T-helper 1 cell treated with Interleukin-12 subunit alpha and Interleukin-12 subunit beta and Interleukin-4 antibody, amounts not matched to agents 30 μg/mL and 1 μg/mL, for 36 hours (primary cell): ENCODE results near the gene GRK1.
"Not testable (repeated sequence)": the region's sequence is repeated elsewhere in the genome, so short reads cannot be mapped to it uniquely, and the experiment has no call there.

ENCODE experiments used
- H3K27ac Mint-ChIP-seq: one replicate; pipeline ENCODE4 v1.8.0; 2021; ENCODE audit warnings: mild to moderate bottlenecking, mixed read lengths
- H3K27me3 Mint-ChIP-seq: one replicate; pipeline ENCODE4 v1.8.0; 2021; ENCODE audit warnings: low read depth, mixed read lengths
- H3K36me3 Mint-ChIP-seq: one replicate; pipeline ENCODE4 v1.8.0; 2021; ENCODE audit warnings: low read depth, mixed read lengths
- H3K4me1 Mint-ChIP-seq: one replicate; pipeline ENCODE4 v1.8.0; 2021; ENCODE audit warnings: low read depth, mixed read lengths
- H3K4me3 Mint-ChIP-seq: one replicate; pipeline ENCODE4 v1.8.0; 2021; ENCODE audit warnings: mild to moderate bottlenecking, moderate library complexity, mixed read lengths
- H3K9me3 Mint-ChIP-seq: one replicate; pipeline ENCODE4 v1.8.0; 2021; ENCODE audit warnings: mixed read lengths

The GRK1 gene

DNA sequence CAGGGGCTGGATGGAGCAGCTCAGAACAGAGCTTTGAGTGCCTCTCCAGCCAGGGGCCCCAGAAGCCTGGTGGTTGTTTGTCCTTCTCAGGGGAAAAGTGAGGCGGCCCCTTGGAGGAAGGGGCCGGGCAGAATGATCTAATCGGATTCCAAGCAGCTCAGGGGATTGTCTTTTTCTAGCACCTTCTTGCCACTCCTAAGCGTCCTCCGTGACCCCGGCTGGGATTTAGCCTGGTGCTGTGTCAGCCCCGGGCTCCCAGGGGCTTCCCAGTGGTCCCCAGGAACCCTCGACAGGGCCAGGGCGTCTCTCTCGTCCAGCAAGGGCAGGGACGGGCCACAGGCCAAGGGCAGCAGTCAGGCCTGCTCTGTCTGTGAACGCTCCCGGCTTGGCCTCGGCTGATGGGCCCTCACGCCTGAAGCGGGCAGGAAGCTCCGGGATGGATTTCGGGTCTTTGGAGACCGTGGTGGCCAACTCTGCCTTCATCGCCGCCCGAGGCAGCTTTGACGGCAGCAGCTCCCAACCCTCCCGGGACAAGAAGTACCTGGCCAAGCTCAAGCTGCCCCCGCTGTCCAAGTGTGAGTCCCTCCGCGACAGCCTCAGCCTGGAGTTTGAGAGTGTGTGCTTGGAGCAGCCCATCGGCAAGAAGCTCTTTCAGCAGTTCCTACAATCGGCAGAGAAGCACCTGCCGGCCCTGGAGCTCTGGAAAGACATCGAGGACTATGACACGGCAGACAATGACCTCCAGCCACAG lies at the start of gene GRK1:
TSS of gene GRK1 (plus strand) at position 269 of the 751 bp plus-strand sequence. CDS start at position 437, 168 bp downstream.
- no peak within 1 kb of the TSS for H3K4me3 Mint-ChIP-seq
- H3K27me3 Mint-ChIP-seq = peaks cover 8% of the 10 kb centered on the region
- no peaks in the 10 kb centered on the region for H3K36me3 Mint-ChIP-seq
- H3K4me1 Mint-ChIP-seq = no peaks in the 10 kb centered on the region
- H3K9me3 Mint-ChIP-seq = peaks cover 1% of the 10 kb centered on the region
- H3K27ac Mint-ChIP-seq = no peak within 1 kb of the TSS

DNA sequence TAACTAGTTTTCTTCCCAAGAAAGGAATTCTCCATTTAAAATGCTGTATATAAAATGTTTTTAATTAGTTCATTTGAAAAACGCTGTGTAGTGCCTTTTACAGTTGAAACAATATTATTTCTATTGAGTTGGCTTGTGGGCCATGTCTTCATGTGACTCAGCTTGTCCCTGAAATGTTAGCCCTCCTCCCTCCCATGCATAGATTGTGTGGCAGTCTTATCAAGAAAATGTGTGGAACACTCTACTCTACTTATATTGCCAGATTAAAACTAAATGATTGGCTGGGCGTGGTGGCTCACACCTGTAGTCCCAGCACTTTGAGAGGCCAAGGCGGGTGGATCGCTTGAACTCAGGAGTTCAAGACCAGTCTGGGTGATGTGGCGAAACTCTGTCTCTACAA lies 49.1 kb upstream of the GRK1 start:
- Mint-ChIP-seq H3K4me3 (no peak overlapping the region), H3K9me3 (no peaks in the 10 kb centered on the region), H3K36me3 (peaks cover 1% of the 10 kb centered on the region), H3K27ac (no peak overlapping the region), H3K4me1 (no peaks in the 10 kb centered on the region), H3K27me3 (no peaks in the 10 kb centered on the region)

DNA sequence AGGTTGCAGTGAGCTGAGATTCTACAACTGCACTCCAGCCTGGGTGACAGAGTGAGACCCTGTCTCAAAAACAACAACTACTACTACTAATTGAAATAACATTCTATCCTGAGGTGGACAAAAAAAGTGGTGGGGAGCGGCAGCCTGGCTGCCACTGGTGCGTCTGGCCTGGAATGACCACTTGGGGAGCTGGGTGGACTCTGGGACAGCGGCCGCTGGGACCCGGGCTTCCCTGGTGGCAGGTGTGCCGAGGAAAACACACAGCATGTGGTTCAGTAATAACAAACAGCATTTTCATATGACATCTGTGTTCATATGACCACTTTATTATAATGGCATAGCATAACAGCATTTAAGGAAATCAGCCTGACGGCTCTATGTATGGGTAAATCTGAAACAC lies 48.6 kb upstream of the GRK1 start:
- no peak overlapping the region for H3K27ac Mint-ChIP-seq
- no peaks in the 10 kb centered on the region for H3K9me3 Mint-ChIP-seq
- H3K36me3 Mint-ChIP-seq = peaks cover 1% of the 10 kb centered on the region
- no peaks in the 10 kb centered on the region for H3K27me3 Mint-ChIP-seq
- no peaks in the 10 kb centered on the region for H3K4me1 Mint-ChIP-seq
- no peak overlapping the region for H3K4me3 Mint-ChIP-seq

DNA sequence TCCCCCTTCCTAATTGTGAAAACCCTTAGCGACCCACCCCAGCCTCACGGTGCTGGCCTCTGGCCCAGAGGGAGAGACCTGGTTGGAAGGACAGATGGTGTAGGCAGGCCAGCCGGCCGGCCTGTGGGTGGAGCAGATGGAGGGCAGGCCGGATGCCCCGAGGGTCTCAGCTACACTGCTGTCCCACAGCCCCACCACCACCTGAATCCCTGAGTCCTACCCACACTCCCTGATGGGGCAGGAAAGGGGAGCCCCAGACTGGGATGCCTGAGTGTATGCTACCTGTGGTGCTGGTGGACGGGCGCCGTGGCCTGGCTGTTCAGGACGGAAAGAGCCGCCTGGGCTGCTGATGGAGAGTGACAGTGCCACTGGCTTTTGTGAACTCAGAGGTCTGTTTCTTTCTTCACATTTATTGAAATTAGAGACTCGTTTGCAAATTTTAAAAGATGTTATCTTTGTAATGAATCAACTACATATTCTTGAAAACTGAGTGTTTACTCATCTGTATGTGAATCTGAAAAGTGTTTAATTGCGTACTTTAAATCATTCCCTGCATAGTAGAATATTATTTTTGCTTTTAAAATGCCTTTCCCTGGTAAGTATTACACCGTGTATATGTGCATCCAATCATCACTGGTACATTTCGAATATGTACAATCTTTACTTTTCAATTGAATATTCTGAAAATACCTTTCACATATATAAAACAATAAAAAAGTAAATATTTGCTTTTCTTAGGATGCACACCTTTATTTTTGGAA lies 46.8 kb upstream of the GRK1 start:
- Mint-ChIP-seq H3K4me1 (no peaks in the 10 kb centered on the region), H3K36me3 (peaks cover 11% of the 10 kb centered on the region), H3K27me3 (no peaks in the 10 kb centered on the region), H3K27ac (no peak overlapping the region), H3K4me3 (no peak overlapping the region), H3K9me3 (no peaks in the 10 kb centered on the region)

DNA sequence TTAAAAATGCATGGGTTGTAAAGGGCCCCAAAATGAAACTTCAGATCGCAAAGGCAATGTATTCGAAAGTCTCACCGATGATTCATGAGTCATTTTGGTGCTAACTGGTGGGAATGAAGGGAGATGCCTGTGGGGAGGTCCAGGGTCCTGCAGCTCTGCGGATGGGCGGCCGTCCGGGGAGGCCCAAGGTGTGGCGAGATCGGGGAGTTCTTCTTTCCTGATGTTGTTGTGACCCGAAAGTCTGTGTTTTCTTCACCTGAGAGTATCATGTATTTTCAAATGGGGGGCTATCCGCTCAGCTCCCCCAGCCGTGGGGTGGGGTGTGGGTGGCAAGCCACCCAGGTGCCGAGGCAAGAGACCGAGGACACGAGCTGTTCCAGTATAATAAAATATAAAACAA lies 46.0 kb upstream of the GRK1 start:
- Mint-ChIP-seq H3K4me3 (no peak overlapping the region), H3K9me3 (no peaks in the 10 kb centered on the region), H3K36me3 (peaks cover 15% of the 10 kb centered on the region), H3K27ac (no peak overlapping the region), H3K27me3 (no peaks in the 10 kb centered on the region), H3K4me1 (no peaks in the 10 kb centered on the region)

DNA sequence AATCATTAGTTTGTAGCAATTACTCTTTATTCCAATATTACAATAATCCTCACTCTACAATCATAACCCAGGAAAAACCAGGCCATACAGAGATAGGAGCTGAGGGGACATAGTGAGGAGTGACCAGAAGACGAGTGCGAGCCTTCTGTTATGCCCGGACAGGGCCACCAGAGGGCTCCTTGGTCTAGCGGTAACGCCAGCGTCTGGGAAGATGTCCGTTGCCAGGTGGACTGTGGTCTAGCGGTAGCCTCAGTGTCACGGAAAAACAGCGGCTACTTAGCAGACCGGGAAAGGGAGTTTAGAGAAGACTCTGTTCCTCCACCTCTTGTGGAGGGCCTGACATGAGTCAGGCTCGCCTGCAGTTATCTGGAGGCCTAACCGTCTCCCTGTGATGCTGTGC lies 45.5 kb upstream of the GRK1 start:
- not testable (repeated sequence) for H3K27me3 Mint-ChIP-seq, H3K27ac Mint-ChIP-seq, H3K4me1 Mint-ChIP-seq, H3K4me3 Mint-ChIP-seq, H3K9me3 Mint-ChIP-seq
- peaks cover 16% of the 10 kb centered on the region for H3K36me3 Mint-ChIP-seq

DNA sequence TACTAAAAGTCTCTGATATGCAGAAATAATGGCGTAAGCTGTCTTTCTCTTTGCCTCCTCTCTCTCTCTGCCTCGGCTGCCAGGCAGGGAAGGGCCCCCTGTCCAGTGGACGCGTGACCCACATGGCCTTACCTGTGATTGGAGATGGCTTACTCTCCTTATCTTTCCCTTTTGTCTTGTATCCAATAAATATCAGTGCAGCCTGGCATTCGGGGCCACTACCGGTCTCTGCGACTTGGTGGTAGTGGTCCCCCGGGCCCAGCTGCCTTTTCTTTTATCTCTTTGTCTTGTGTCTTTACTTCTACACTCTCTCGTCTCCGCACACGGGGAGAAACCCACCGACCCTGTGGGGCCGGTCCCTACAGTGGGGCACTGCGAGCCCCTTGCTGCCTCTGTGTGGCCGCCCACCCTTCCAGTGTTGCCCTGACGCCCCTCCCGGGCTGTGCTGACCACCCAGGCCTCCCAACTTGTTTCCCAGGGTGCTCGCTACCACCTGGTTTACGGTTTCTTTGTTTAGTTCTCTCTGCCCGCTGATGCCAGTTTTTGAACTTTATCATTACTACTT lies 45.0 kb upstream of the GRK1 start:
- not testable (repeated sequence) for H3K27me3 Mint-ChIP-seq, H3K4me3 Mint-ChIP-seq, H3K27ac Mint-ChIP-seq, H3K9me3 Mint-ChIP-seq, H3K4me1 Mint-ChIP-seq
- peaks cover 16% of the 10 kb centered on the region for H3K36me3 Mint-ChIP-seq

DNA sequence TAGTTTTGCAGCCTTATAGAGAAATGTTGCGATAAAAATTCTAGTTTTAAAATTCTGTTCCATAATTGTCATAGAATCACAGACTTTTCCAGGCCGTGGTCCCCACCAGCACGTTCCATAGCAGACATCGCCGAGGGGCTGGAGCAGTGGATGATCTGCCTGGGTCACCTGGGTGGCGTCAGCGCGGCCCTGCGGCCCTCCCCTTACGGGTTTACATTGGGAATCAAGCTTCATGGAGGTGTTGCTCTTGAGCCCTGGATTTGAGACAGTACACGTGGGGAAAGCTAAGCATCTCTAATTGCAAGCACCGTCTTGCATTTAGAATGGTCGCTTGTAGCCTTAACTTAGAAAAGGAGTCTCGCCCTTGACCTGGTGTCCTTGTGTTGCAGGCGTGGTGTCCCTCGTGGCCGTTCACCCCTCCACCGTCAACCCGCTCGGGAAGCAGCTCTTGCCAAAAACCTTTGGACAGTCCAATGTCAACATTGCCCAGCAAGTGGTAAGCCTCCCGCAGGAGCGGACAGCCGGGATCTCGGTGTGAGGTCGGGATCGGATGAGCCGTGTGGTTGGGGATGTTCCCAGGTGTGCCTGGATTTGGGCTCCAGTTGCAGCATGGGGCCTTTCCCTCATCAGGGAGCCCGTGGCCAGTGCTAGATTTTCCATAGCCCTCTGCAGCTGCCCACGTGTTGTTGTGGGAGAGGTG lies 44.1 kb upstream of the GRK1 start:
- H3K4me1 Mint-ChIP-seq = no peaks in the 10 kb centered on the region
- H3K9me3 Mint-ChIP-seq = no peaks in the 10 kb centered on the region
- no peaks in the 10 kb centered on the region for H3K27me3 Mint-ChIP-seq
- H3K36me3 Mint-ChIP-seq = peaks cover 18% of the 10 kb centered on the region
- H3K27ac Mint-ChIP-seq = no peak overlapping the region
- no peak overlapping the region for H3K4me3 Mint-ChIP-seq

DNA sequence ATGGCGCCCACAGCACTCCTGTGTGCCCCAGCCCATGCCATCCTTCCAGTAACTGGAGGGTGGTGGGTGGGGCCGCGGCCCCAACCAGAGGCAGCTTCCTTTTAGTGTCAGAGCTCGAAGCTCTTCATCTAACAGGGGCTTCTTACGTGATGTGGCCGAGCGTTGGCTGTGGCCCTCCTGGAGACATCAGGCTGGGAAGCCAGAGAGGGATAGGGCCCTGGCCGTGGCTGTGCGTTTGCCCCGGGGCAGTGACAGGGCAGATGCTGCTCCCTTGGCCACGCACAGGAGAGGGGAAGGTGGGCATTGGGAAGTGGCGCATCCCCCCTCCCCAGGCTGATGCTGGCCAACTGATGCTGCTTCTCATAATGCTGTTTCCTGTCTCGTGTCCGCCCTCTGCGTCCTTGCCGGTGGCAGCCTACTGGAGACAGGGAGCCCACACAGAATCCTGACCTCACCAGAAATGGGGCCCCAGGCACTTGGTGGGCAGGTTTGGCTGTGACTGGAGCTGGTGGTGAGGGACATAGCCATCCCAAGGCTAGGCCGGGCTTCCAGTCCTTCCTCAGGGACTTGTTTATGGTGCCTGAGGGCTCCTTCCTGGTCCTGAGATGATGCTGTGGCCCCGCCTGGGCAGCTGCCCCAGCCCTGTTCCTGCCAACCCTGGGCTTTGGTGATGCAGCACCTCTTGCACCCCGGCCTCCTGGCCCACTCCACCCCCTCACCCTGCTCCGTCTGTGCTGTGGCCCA lies 43.4 kb upstream of the GRK1 start:
- H3K9me3 Mint-ChIP-seq = no peaks in the 10 kb centered on the region
- H3K27me3 Mint-ChIP-seq = no peaks in the 10 kb centered on the region
- H3K4me1 Mint-ChIP-seq = no peaks in the 10 kb centered on the region
- H3K27ac Mint-ChIP-seq = no peak overlapping the region
- H3K36me3 Mint-ChIP-seq = peaks cover 23% of the 10 kb centered on the region
- H3K4me3 Mint-ChIP-seq = no peak overlapping the region

DNA sequence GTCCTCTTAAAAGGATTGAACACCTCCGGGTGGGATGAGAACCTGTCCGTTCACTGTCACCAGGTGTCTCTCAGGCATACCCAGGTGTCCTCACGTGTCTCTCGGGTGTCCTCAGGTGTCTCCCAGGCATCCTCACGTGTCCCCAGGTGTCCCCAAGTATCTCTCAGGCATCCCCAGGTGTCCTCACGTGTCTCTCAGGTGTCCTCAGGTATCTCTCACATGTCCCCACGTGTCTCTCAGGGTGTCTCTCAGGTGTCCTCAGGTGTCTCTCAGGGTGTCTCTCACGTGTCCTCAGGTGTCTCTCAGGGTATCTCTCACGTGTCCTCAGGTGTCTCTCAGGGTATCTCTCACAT lies 42.8 kb upstream of the GRK1 start:
- no peaks in the 10 kb centered on the region for H3K4me1 Mint-ChIP-seq
- H3K27me3 Mint-ChIP-seq = no peaks in the 10 kb centered on the region
- no peaks in the 10 kb centered on the region for H3K9me3 Mint-ChIP-seq
- no peak overlapping the region for H3K27ac Mint-ChIP-seq
- no peak overlapping the region for H3K4me3 Mint-ChIP-seq
- H3K36me3 Mint-ChIP-seq = peaks cover 23% of the 10 kb centered on the region

DNA sequence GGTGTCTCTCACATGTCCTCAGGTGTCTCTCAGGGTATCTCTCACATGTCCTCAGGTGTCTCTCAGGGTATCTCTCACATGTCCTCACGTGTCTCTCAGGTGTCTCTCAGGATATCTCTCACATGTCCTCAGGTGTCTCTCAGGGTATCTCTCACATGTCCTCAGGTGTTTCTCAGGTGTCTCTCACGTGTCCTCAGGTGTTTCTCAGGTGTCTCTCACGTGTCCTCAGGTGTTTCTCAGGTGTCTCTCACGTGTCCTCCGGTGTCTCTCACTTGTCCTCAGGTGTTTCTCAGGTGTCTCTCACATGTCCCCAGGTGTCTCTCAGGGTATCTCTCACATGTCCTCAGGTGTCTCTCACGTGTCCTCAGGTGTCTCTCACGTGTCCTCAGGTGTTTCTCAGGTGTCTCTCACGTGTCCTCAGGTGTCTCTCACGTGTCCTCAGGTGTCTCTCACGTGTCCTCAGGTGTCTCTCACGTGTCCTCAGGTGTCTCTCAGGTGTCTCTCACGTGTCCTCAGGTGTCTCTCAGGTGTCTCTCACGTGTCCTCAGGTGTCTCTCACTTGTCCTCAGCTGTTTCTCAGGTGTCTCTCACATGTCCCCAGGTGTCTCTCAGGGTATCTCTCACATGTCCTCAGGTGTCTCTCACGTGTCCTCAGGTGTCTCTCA lies 42.2 kb upstream of the GRK1 start:
- not testable (repeated sequence) for H3K27ac Mint-ChIP-seq, H3K27me3 Mint-ChIP-seq, H3K4me3 Mint-ChIP-seq, H3K9me3 Mint-ChIP-seq, H3K4me1 Mint-ChIP-seq
- peaks cover 23% of the 10 kb centered on the region for H3K36me3 Mint-ChIP-seq

DNA sequence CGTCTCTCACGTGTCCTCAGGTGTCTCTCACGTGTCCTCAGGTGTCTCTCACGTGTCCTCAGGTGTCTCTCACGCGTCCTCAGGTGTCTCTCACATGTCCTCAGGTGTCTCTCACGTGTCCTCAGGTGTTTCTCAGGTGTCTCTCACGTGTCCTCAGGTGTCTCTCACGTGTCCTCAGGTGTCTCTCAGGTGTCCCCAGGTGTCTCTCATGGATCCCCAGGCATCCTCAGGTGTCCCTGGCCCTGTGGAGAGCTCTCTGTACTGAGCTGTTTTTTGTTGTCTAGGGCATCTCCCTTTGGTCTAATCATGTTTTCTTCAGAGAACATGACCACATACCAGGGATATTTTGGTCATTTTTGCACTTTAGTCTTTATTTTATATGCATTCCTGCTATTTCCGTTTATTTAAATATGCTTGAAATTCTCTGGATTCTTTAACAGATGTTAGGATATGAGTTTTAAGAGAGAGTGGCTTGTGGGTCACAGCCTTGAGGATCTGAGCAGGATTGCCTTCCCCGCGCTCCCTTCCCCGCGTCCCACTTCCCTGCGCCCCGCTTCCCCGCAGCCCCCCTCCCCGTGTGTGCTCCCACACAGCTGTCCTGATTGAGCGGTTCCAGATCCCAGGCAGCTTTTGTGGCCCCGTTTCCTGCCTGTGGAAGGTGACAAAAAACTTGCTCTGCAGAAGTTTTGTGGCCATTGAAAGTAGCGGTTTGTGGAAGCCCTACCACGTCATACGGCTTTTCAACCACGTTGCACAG lies 40.9 kb upstream of the GRK1 start:
- Mint-ChIP-seq H3K9me3 (no peaks in the 10 kb centered on the region), H3K4me3 (no peak overlapping the region), H3K27me3 (no peaks in the 10 kb centered on the region), H3K4me1 (no peaks in the 10 kb centered on the region), H3K36me3 (peaks cover 23% of the 10 kb centered on the region), H3K27ac (no peak overlapping the region)

DNA sequence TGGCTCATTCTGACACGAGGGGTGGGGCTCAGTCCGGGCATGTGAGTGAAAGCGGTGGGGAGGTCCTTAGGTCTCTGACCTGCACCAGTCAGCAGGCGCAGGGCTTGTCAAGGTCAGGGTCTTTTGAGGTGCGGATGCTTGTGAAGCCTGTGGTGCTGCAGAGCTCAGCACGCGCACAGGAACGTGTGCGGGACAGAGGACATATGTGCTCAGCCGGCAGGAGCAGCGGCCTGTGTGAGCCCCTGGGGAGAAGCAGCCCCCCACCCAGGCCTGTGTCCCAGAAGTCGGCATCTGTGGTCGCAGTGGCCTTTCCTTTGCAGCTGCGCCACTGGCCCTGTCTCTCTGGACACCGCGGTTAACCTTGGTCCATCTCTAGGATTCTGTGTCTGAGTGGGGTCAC lies 39.9 kb upstream of the GRK1 start:
- Mint-ChIP-seq H3K9me3 (no peaks in the 10 kb centered on the region), H3K36me3 (peaks cover 22% of the 10 kb centered on the region), H3K27ac (no peak overlapping the region), H3K4me1 (no peaks in the 10 kb centered on the region), H3K27me3 (no peaks in the 10 kb centered on the region), H3K4me3 (no peak overlapping the region)
